ENCODE measurements around the gene WIPI1.

- TF ChIP-seq CTCF (IDR thresholded peaks at IDR 0.05 in 2 of 3, conservative IDR thresholded peaks at IDR 0.05 in 1 of 3; ENCODE audit: insufficient read depth in 2 of 3, low read depth in 1 of 3, low read length in 3 of 3) (no peak), MAFG (tag; conservative IDR thresholded peaks at IDR 0.05) (no peak), SMAD1 (IDR thresholded peaks at IDR 0.05; ENCODE audit: low read depth, low read length, partially characterized antibody) (no peak), SLC30A9 (CRISPR knock-in tag; IDR thresholded peaks at IDR 0.05) (no peak)
- TF ChIP-seq, protein P1, sequence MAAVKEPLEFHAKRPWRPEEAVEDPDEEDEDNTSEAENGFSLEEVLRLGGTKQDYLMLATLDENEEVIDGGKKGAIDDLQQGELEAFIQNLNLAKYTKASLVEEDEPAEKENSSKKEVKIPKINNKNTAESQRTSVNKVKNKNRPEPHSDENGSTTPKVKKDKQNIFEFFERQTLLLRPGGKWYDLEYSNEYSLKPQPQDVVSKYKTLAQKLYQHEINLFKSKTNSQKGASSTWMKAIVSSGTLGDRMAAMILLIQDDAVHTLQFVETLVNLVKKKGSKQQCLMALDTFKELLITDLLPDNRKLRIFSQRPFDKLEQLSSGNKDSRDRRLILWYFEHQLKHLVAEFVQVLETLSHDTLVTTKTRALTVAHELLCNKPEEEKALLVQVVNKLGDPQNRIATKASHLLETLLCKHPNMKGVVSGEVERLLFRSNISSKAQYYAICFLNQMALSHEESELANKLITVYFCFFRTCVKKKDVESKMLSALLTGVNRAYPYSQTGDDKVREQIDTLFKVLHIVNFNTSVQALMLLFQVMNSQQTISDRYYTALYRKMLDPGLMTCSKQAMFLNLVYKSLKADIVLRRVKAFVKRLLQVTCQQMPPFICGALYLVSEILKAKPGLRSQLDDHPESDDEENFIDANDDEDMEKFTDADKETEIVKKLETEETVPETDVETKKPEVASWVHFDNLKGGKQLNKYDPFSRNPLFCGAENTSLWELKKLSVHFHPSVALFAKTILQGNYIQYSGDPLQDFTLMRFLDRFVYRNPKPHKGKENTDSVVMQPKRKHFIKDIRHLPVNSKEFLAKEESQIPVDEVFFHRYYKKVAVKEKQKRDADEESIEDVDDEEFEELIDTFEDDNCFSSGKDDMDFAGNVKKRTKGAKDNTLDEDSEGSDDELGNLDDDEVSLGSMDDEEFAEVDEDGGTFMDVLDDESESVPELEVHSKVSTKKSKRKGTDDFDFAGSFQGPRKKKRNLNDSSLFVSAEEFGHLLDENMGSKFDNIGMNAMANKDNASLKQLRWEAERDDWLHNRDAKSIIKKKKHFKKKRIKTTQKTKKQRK (IDR thresholded peaks at IDR 0.05; ENCODE audit: borderline replicate concordance, low read depth, low read length), result no peak
Observed at GRCh38 chr17:68383120-68383442, 74.2 kb downstream of the WIPI1 start.

Measured in K562 (cell line).